Mesendoderm (in vitro differentiated cells): ENCODE measurements around the gene B9D1.

Experiments
- DNase-seq: peaks from one replicate; pipeline ENCODE4 v3.0.0; 2013
- H2AK5ac ChIP-seq: 2 replicates; pipeline ENCODE4 v1.6.1; 2013; ENCODE audit warnings: low read length, inconsistent platforms
- H2BK120ac ChIP-seq: 2 replicates; pipeline ENCODE4 v1.6.1; 2013; ENCODE audit warnings: low read depth, mild to moderate bottlenecking, low read length, moderate library complexity, mixed read lengths
- H2BK15ac ChIP-seq: replicated peaks from 2 replicates; pipeline ENCODE4 v1.6.1; 2013; ENCODE audit warnings: low read depth, mild to moderate bottlenecking, moderate library complexity
- H2BK5ac ChIP-seq: 2 replicates; pipeline ENCODE4 v1.6.1; 2013; ENCODE audit warnings: low read length, inconsistent platforms
- H3K18ac ChIP-seq: 2 replicates; pipeline ENCODE4 v1.6.1; 2013; ENCODE audit warnings: mild to moderate bottlenecking, low read length, mixed read lengths
- H3K23ac ChIP-seq: one replicate; pipeline ENCODE4 v1.6.1; 2013; ENCODE audit warnings: low read length
- H3K27ac ChIP-seq: 2 replicates; pipeline ENCODE4 v1.5.1; 2013; ENCODE audit warnings: low read depth, mild to moderate bottlenecking, inconsistent platforms, low read length, moderate library complexity
- H3K27me3 ChIP-seq: 2 replicates; pipeline ENCODE4 v1.6.1; 2013; ENCODE audit warnings: low read length, control low read depth, mild to moderate bottlenecking, inconsistent platforms; ENCODE audit not compliant: insufficient read depth, poor library complexity
- H3K36me3 ChIP-seq: 2 replicates; pipeline ENCODE4 v1.6.1; 2013; ENCODE audit warnings: low read length, inconsistent platforms; ENCODE audit not compliant: control insufficient read depth, insufficient read depth
- H3K4ac ChIP-seq: one replicate; pipeline ENCODE4 v1.6.1; 2013; ENCODE audit warnings: low read depth, mild to moderate bottlenecking, low read length, moderate library complexity
- H3K4me1 ChIP-seq: 2 replicates; pipeline ENCODE4 v1.6.1; 2013; ENCODE audit warnings: low read depth, low read length, inconsistent platforms; ENCODE audit not compliant: control insufficient read depth
- H3K4me2 ChIP-seq: 2 replicates; pipeline ENCODE4 v1.6.1; 2013; ENCODE audit warnings: low read length
- H3K4me3 ChIP-seq: 2 replicates; pipeline ENCODE4 v1.5.1; 2013; ENCODE audit warnings: mild to moderate bottlenecking, low read length
- H3K56ac ChIP-seq: one replicate; pipeline ENCODE4 v1.6.1; 2013; ENCODE audit warnings: low read length
- H3K79me1 ChIP-seq: 2 replicates; pipeline ENCODE4 v1.6.1; 2013; ENCODE audit warnings: low read length, inconsistent platforms
- H3K79me2 ChIP-seq: 2 replicates; pipeline ENCODE4 v1.6.1; 2013; ENCODE audit warnings: mild to moderate bottlenecking, low read length; ENCODE audit not compliant: control insufficient read depth, insufficient read depth
- H3K9ac ChIP-seq: 2 replicates; pipeline ENCODE4 v1.6.1; 2013; ENCODE audit warnings: low read length, inconsistent platforms
- H4K5ac ChIP-seq: one replicate; pipeline ENCODE4 v1.6.1; 2013; ENCODE audit warnings: low read length
- H4K8ac ChIP-seq: one replicate; pipeline ENCODE4 v1.6.1; 2013; ENCODE audit warnings: low read depth, mild to moderate bottlenecking, control low read depth, low read length, moderate library complexity
- WGBS: extraction: QIAGEN DNeasy Blood & Tissue Kit; methylation state at CpG from one replicate; pipeline ENCODE4 v1.1.7; 2013; ENCODE audit warnings: low lambda C conversion rate, missing lambda C conversion rate; ENCODE audit not compliant: insufficient coverage; ENCODE audit errors: extremely low coverage; 5-methylcytosine and 5-hydroxymethylcytosine counted together

Gene B9D1

GRCh38 chr17:19382531-19383444 is 20.3 kb upstream of the B9D1 start:
- H2BK15ac ChIP-seq = no peak overlapping the region
- H3K23ac ChIP-seq = no peak overlapping the region
- peaks cover 24% of the 10 kb centered on the region for H3K36me3 ChIP-seq
- no peak overlapping the region for H3K4ac ChIP-seq
- no peak overlapping the region for H4K5ac ChIP-seq
- no CpG with 5 or more reads among the region's 13 CpGs for WGBS
- peak overlapping the region; percentile 3 for H3K56ac ChIP-seq
- DNase-seq = no peak
- H3K27me3 ChIP-seq = no peaks in the 10 kb centered on the region
- no peak overlapping the region for H3K18ac ChIP-seq
- no peak overlapping the region for H4K8ac ChIP-seq
- no peak overlapping the region for H2BK5ac ChIP-seq
- peaks cover 46% of the 10 kb centered on the region for H3K79me2 ChIP-seq
- H3K4me1 ChIP-seq = peaks cover 19% of the 10 kb centered on the region
- no peak overlapping the region for H3K4me2 ChIP-seq
- no peak overlapping the region for H2BK120ac ChIP-seq
- H2AK5ac ChIP-seq = no peak overlapping the region
- no peak overlapping the region for H3K27ac ChIP-seq
- peaks cover 28% of the 10 kb centered on the region for H3K79me1 ChIP-seq
- H3K4me3 ChIP-seq = no peak overlapping the region
- H3K9ac ChIP-seq = no peak overlapping the region

- no peak for DNase-seq
- H4K8ac ChIP-seq = no peak overlapping the region
These were observed 19.4 kb upstream of the B9D1 start for GRCh38 chr17:19381741-19382444.

GRCh38 chr17:19381361-19381740 is 18.8 kb upstream of the B9D1 start:
- Histone ChIP-seq H3K56ac (no peak overlapping the region), H3K79me2 (peaks cover 44% of the 10 kb centered on the region), H3K18ac (no peak overlapping the region), H2AK5ac (no peak overlapping the region), H3K27ac (no peak overlapping the region), H3K9ac (peak overlapping the region; percentile 1), H3K4me2 (no peak overlapping the region), H3K79me1 (peaks cover 26% of the 10 kb centered on the region), H4K8ac (no peak overlapping the region), H3K4ac (no peak overlapping the region), H3K4me1 (peaks cover 16% of the 10 kb centered on the region), H4K5ac (no peak overlapping the region), H3K27me3 (no peaks in the 10 kb centered on the region), H3K23ac (no peak overlapping the region), H2BK15ac (no peak overlapping the region), H3K4me3 (no peak overlapping the region), H2BK120ac (no peak overlapping the region), H2BK5ac (no peak overlapping the region), H3K36me3 (peaks cover 24% of the 10 kb centered on the region)
- no peak for DNase-seq
- WGBS = no CpG with 5 or more reads among the region's 7 CpGs

More at GRCh38 chr17:19381741-19382444, 19.4 kb upstream of the B9D1 start:
- Histone ChIP-seq H3K4me1 (peaks cover 16% of the 10 kb centered on the region), H2BK120ac (no peak overlapping the region), H4K5ac (no peak overlapping the region), H3K27ac (no peak overlapping the region), H3K36me3 (peaks cover 24% of the 10 kb centered on the region), H3K27me3 (no peaks in the 10 kb centered on the region), H3K79me1 (peaks cover 28% of the 10 kb centered on the region), H2BK5ac (no peak overlapping the region), H2BK15ac (no peak overlapping the region), H3K18ac (no peak overlapping the region), H2AK5ac (no peak overlapping the region), H3K4ac (no peak overlapping the region), H3K79me2 (peaks cover 46% of the 10 kb centered on the region), H3K9ac (peak overlapping the region; percentile 1), H3K4me2 (no peak overlapping the region), H3K23ac (no peak overlapping the region), H3K4me3 (no peak overlapping the region), H3K56ac (peak overlapping the region; percentile 3)
- no CpG with 5 or more reads among the region's 31 CpGs for WGBS

- Histone ChIP-seq H2BK15ac (no peak overlapping the region), H3K9ac (peak overlapping the region; percentile 98), H3K79me1 (peaks cover 27% of the 10 kb centered on the region), H2AK5ac (no peak overlapping the region), H4K5ac (no peak overlapping the region), H3K4me2 (peak overlapping the region; percentile 4), H3K4me1 (peaks cover 13% of the 10 kb centered on the region), H3K23ac (no peak overlapping the region), H3K4me3 (no peak overlapping the region), H3K27ac (no peak overlapping the region), H2BK5ac (no peak overlapping the region), H3K27me3 (no peaks in the 10 kb centered on the region), H3K79me2 (peaks cover 41% of the 10 kb centered on the region), H3K36me3 (peaks cover 24% of the 10 kb centered on the region), H3K56ac (peak overlapping the region; percentile 97), H3K18ac (no peak overlapping the region), H4K8ac (no peak overlapping the region), H2BK120ac (no peak overlapping the region), H3K4ac (no peak overlapping the region)
- DNase-seq = no peak
- WGBS = no CpG with 5 or more reads among the region's 29 CpGs
These were observed 18.2 kb upstream of the B9D1 start for GRCh38 chr17:19380481-19381301.

- no peaks in the 10 kb centered on the region for H3K27me3 ChIP-seq
- peak overlapping the region; percentile 39 for H3K4me2 ChIP-seq
- peaks cover 27% of the 10 kb centered on the region for H3K79me1 ChIP-seq
- peaks cover 7% of the 10 kb centered on the region for H3K4me1 ChIP-seq
- H2BK5ac ChIP-seq = no peak overlapping the region
- no peak overlapping the region for H3K23ac ChIP-seq
- no peak overlapping the region for H3K4ac ChIP-seq
- peak overlapping the region; percentile 98 for H3K9ac ChIP-seq
- no peak overlapping the region for H4K8ac ChIP-seq
- H3K56ac ChIP-seq = peak overlapping the region; percentile 97
- peaks cover 20% of the 10 kb centered on the region for H3K36me3 ChIP-seq
- H2BK15ac ChIP-seq = no peak overlapping the region
- no peak overlapping the region for H4K5ac ChIP-seq
- no peak for DNase-seq
- H3K79me2 ChIP-seq = peaks cover 33% of the 10 kb centered on the region
- H3K4me3 ChIP-seq = peak overlapping the region; percentile 90
- no peak overlapping the region for H2AK5ac ChIP-seq
- no peak overlapping the region for H2BK120ac ChIP-seq
- H3K27ac ChIP-seq = no peak overlapping the region
- no CpG with 5 or more reads among the region's 13 CpGs for WGBS
- no peak overlapping the region for H3K18ac ChIP-seq
These were observed 17.0 kb upstream of the B9D1 start for GRCh38 chr17:19379361-19380065.
